GM04503 (cell line): ENCODE results near the gene KCNK5.

Experiments
- DNase-seq: peaks from one replicate; pipeline ENCODE4 v3.0.0-alpha.2; 2012; ENCODE audit warnings: low read depth

The KCNK5 gene, protein sequence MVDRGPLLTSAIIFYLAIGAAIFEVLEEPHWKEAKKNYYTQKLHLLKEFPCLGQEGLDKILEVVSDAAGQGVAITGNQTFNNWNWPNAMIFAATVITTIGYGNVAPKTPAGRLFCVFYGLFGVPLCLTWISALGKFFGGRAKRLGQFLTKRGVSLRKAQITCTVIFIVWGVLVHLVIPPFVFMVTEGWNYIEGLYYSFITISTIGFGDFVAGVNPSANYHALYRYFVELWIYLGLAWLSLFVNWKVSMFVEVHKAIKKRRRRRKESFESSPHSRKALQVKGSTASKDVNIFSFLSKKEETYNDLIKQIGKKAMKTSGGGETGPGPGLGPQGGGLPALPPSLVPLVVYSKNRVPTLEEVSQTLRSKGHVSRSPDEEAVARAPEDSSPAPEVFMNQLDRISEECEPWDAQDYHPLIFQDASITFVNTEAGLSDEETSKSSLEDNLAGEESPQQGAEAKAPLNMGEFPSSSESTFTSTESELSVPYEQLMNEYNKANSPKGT

DNA sequence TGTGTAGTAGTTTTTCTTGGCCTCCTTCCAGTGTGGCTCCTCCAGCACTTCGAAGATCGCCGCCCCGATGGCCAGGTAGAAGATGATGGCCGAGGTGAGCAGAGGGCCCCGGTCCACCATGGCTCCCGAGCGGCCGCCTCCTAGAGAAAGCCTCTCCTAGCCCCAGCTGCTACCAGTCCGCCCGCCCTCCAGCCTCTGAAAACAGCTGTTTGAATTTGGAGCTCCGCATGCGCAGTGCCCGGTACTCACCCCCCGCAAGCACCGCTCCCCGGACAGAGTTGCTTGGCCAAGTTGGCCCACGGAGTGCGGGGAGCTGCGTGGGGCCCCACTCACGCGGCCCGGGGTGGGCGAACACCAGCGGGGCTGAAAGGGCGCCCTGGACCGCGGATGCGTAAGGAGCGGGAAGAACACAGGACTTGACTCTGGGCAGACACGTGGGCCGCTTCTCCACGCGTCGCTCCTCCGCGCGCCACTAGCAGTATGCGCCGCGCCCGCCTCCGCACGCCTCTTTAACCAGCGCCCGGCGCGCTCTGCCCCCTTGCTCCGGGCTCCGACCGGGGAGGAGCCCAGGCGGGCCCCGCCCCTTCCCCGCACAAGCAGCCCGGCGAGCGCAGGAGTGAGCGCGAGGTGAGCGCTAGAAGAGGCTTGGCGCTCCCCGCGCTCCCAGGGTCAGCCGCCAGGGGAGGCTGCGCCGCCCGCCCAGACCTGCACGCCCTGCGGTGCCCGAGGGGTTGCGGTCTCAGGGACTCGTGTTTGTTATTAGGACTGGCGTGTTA, at the start of gene KCNK5:
Gene KCNK5, minus strand, starts transcription at position 484 of the 776 bp plus-strand sequence. Its CDS starts 364 bp downstream, at position 120.
- DNase-seq: no peak

DNA sequence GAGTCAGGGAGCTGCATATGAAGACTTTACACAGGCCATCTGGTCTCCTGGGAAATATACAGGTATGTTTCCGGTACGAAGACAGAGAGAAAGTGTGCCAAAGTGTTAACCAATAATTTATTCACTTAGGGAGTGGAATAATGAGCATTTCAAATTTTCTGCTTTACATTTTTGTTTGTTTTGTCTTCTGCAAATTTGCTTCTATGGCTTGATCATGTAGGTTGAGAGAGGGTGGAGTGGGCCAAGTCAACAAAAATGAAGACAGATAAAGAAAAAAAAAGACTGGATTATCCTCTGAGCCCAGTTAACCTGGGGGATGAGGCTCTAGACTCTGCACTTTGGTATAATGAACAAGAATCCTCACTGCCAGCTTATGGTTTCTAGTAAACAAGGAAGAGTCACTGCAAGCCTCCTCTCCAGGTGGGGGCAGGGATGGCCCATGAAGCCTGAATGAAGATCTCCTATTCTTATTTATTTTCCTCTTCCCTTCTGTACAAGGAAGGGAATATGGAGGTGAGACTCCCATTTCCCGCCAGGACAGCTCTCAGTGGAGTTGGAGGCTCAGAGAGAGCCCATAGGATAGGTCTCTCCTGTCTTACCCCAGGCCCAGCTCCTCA, 47.2 kb upstream of the KCNK5 start:
- DNase-seq: no peak

DNA sequence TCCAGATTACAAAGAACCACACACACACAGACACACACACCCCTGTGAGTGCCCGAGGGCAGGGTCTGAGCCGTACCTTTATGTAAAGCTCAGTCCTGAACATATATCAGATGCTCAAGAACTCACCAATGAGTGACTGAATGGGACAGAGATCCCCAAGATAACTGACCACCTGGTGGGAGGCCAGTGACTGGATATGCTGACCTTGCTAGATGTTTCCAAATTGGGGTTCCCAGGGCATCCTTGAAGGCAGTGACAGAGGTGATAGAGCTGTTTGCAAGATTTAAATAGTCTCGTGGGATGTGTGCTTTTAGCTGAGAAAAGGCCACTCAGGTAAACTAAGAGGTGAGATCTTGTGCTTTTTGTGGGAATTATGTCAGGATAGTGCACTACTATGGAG, 45.6 kb upstream of the KCNK5 start:
- no peak for DNase-seq

DNA sequence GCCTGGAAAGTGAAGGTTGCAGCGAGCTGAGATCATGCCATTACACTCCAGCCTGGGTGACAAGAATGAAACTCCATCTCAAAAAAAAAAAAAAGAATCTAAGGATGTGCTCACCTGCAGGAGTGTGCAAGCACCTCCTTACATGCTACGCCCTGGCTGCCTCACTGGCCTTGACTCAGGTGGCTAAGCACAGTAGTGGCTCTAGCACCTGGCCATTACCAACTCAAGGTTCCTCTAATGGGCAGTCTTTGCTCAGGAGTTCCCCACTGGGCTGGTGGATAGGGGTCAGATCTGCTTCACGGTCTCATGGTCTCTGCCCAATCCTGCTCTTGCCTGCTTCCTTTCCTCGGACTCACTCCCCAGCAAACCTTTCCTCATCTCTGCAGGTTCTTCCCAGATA, 45.2 kb upstream of the KCNK5 start:
- DNase-seq: no peak

DNA sequence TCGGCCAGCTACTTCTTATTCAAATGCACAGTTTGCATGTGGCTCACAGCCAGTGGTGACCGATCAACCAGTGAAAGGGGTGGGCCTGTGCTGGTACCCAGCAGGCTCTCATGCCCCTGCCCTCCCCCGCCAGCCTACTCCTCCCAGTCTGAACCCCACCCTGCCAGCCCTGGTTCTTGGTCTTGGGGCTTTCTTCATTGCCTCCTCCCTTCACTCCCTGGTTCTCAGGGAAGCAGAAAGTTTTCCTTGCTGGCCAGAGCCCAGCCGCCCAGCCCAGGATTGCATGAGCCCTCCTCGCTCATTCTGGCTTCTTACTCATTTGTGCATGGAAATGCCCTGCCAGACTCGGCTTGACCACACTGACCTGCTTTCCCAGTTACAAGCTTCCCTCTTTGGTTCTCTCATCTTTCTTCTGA, 44.1 kb upstream of the KCNK5 start:
- no peak for DNase-seq

DNA sequence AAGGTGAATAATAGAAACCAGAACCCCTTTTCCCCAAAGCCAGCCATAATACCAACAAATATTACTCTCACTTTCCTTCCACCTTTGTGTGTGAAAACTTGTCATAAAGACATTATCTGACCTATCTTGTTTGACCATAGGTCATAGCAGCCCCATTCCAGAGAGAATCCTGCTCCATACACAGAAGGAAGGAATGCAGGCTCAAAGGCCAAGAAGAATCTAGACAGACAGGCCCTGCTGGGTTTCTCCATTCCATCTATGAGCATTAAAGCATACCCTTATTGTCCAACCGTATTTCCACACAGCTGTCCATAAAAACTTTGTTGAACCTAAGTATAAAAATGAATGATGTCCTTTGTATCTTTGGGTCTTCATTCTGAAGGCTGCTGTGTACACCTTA, 40.7 kb upstream of the KCNK5 start:
- no peak for DNase-seq

DNA sequence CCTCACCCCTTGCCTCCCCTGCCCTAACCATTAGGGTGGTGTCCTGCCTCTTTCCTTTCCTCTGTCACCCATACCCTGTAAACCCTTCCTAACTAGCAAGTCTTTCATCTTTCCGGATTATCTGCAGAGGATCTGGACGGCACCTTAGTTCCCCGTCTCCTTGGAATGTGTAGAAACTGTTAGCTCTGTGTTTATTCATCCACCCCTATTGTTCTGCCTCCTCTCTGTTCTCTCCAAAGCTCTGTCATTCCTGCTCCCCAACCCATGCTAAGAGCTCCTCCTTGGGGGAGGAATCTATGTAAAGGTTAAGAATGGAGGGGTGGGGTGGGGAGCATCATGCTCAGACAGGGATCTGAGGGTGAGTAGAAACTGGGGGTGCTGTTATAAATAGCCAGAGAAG, 39.4 kb upstream of the KCNK5 start:
- no peak for DNase-seq

DNA sequence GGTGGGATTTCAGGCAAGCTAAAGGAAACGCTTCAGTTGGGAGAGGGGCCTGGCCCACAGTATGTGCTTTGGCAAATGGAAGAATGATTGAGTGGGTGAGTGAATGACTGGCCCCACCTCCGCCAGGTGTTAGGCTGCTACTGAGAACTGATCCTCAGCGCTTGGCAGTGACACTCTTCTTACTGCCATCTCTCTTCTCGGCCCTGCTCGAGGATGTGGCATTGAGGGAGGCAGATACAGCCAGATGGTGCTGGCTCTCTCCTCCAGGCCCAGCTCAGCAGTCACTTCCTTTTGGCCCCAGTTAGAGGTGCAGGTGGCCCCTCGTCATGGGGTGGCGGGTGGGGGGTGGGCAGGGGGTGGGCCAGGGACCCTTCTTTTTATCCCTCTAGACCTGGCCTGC, 38.9 kb upstream of the KCNK5 start:
- no peak for DNase-seq

DNA sequence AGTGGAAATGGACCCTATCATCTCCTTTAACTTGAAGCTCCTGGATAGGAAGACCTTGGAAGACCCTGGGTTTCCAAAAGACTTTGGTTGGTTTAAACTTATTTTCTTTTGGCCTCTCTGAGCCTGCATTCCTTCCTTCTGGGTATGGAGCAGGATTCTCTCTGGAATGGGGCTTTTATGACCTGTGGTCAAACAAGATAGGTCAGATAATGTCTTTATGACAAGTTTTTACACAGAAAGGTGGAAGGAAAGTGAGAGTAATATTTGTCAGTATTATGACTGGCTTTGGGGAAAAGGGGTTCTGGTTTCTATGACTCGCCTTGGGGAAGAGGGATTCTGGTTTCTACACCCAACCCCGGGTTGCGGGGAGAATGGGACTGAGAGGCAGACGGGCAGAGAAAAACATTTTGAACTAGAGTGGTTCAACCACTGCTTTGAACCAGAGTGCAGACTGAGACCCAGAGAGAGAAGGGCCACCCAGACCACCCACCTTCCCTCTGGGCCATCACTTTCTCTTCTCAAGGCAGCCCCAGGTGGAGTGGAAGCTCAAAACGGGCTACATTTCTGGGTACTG, 37.6 kb upstream of the KCNK5 start:
- no peak for DNase-seq

DNA sequence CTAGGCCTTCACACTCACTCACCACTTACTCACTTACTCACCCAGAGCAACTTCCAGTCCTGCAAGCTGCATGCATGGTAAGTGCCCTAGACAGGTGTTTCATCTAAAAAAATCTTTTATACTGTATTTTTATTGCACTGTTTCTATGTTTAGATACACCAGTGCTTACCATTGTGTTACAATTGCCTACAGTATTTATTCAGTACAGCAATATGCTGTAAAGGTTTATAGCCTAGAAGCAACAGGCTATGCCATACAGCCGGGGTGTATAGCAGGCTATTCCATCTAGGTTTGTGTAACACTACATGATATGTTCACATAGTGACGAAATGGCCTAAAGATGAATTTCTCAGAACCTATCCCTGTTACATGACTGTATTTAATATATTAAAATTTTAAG, 37.1 kb upstream of the KCNK5 start:
- DNase-seq: no peak

DNA sequence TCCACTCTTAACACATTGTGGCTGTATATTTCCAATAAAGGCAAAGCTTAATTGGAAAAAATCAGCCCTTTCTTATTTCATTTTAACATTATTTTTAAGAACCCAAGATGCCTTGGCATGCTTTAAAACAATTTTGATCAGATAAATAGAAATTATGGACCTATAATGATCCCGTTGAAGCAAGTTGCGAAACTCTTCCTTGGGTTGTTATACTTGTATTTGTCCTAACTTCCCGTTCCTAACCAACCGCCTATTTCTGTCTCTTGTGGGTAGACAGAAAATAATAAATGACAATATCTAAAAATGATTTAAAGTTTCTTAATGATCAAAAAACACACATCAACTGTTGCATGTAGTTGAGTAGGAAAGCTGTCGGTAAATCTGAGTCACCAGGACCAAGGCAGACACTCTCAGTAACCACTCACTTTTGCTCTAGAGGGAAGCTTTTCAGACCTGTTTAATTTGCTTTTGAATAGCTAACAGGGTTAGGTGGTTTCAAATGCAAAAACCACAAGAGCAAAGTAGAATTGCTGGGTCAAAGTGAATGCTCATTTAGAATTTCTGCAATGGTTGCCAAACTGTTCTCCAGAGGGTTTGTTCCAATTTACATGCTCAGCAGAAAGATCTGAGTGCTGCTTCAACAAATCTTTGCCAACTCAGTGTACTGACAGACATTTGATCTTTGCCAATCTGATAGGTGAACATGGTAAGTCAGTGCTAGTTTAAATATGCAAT, 34.2 kb upstream of the KCNK5 start:
- DNase-seq: no peak

DNA sequence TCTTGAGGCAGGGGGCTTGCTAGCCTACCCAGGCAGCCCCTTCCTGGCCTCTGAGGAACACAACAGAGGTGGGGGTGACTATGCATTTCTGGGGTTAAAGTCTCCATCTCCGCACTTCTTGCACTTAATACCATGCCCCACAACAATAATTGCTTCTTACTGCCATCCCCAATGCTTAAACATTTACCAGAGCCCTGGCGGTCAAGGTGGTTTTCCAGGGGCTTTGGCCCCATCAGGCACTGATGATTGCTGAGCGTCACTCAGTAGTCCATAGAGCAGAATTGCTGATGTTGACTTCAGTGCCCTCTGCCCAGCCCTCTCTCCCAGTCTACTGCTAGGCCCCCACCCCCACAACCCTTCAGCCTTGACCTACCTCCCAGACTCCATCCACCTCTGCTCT, 32.5 kb upstream of the KCNK5 start:
- no peak for DNase-seq

DNA sequence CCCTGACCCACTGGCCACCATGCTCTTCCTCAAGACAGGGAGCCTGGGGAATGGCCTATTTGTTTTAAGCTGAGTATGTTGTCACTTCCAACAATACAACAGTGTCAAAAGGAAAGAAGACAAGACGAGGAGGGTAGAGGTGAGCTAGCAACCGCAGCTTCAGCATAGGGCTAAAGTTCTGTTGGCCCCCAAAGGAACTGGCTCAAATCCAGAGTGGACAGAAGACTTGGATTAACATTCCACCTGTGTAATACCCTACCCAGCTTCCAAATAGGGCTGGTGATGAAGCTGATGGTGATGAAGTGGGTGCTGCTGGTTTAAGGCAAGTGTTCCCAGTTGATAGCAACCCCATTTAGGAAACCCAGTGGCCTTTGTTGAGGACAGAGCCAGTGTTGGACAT, 31.7 kb upstream of the KCNK5 start:
- DNase-seq: no peak

DNA sequence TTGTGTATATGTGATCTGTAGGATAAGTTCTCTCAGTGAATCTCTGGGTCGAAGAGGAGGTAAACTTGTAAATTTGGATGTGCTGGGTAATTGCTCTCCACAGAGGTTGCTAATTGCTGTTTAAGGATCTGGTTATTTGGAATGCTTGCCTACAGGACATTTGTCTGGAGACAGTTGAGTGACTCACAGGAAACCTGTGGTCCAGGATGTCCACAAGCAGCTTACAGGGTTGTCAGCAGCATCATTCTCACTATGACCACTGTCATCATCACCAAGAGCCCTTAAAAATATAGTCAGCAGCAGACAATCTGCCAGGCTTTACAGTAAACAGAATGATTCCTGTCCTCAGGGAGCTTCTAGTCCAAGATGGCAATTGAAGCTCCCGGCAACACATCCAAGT, 31.2 kb upstream of the KCNK5 start:
- no peak for DNase-seq

DNA sequence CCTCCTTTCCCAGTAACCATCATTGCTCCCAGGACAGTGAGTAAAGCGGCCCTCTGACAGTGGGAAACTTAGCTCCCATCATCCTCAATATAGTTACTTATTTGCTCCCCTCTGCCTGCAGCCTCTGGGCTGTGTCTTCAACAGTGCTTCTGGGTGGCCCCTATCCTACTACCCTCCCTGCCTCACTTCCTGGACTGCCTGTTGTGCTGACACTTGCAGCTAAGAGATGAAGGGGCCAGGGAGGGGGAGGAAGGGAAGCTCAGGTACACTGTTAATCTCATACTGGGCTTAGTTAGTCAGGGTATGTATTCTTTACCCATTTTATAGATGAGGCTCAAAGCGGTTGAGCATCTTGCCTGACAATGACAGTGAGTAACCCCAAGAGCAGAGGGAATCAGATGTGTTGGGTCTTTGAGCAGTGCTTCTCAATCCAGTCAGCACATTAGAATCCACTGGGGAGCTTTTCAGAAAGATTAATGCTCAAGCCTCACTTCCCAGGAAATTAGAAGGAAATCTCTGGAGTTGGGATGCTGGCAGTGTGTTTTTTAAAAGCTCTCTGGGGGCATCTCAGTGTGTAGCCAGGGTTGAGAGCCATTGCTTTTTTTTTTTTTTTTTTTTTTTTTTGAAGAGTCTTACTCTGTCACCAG, 27.1 kb upstream of the KCNK5 start:
- no peak for DNase-seq

DNA sequence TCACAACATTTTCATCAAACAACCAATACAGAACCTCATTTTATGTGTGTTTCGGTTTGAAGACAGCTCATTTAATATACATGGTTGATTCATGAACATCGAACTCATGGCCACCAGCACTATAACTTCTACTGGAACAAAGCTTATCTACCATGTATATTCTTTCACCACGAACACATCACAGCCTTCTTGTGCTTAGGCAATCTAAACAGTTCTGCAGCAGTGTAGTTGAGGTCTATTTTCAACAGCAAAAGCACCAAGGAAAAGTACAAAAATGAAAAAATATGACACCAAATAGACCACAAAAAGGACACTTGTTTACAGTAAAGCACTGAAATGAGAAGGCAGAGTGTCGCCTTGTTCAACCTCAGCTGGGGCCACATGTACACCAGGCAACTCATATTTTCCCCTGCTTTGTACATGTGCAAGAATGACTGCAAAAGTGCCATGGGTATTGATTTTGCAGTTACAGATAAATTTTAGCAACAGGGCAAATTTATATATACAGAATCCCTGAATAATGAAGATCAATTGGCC, 25.8 kb upstream of the KCNK5 start:
- DNase-seq: no peak

DNA sequence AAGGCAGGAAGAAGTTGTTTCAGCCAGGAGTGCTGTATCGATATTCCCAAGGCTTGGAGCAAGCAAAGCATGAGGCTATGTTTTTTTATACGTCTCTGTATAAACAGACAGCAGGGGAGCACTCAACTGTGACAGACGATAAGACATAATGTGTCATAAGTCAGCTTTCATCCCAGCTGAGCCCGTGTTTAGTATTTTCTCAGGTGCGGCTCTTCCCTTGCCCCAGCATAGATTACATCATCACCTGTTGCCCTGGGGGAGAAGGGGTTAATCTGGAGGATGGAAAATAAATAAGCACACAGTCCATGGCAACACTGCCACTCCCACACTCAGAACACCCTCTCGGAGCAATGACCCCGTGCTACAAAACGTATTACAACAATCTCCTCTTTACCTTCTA, 22.1 kb upstream of the KCNK5 start:
- no peak for DNase-seq

DNA sequence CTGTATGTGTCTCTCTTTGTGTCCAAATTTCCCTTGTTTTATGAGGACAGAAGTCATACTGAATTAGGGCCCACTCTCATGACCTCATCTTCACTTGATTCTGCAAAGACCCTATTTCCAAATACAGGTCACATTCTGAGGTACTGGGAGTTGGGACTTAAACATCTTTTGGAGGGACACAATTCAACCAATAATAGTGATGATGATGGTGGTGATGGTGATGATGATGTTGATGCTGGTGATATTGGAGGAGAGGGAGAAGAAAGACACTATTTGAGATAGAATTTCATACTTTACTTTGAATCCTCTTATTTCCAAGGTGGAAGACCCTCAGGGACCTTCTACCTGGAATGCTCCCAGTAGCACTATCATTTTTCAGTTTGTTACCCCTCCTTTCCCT, 21.2 kb upstream of the KCNK5 start:
- no peak for DNase-seq

DNA sequence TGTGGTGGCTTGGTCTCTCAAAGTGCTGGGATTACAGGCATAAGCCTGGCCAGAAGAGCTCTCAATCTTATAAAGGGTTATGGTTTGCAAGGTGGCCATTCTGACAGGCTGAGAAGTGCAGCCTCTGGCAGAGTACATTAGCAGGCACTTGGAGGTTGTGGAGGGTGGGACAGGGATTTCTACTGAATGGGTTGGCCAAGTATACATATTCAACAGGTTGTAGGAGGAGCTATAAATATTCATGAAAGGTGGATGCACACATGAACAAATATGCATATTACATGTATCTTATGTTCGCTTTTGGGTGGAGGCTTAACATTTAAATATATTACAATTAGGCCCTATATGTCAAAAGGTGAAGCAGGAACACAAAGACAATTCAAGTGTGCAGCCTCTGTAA, 20.0 kb upstream of the KCNK5 start:
- DNase-seq: no peak

DNA sequence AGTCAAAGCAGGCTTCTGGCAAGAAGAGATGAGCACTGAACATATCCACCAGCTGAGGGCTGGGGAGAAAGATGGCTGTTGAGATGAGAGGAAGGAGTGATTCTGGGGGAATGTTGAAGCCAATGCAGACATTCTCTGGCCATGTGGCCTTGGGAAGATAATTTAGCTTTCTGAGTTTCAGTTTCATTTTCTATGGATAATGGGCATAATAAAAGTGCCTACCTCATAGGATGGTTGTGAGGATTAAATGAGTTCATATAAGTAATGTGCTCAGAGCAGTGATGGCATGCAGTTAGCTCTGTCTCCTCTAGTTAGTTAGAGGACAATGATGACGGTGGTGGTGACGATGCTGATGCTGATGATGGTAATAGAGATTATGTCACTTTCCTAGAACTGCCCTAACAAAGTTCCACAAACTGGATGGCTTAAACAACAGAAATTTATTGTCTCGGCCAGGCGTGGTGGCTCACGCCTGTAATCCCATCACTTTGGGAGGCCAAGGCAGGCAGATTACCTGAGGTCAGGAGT, 18.5 kb upstream of the KCNK5 start:
- no peak for DNase-seq

DNA sequence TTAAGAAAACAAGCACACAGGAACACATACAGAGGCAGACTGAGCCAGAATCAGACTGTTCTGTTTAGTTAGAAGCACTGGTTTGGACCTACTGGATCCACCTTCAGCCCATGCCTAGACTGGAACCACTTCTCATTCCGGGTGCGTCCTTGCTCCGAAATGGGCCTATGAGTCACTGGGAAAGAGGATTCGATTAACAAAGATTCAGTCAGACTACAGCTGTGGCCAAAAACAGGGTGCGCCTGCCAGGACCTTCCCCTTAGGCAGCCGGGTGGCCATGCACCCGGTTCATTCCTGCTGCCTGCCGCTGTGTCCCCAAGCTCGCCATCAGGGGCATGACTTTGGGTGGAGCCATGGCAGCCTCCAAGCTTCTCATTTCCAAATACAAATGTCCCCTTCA, 14.5 kb upstream of the KCNK5 start:
- no peak for DNase-seq
